ENCODE results near the gene HOGA1.
A peak's percentile ranks its signal among the peaks of the same experiment; 100 is the strongest.
"Not testable (repeated sequence)": the region's sequence is repeated elsewhere in the genome, so short reads cannot be mapped to it uniquely, and the experiment has no call there.

Gene HOGA1

GRCh38 chr10:97649405-97649750 is 65.2 kb downstream of the HOGA1 start:
- DNase-seq (ENCODE audit: low spot score) = not testable (repeated sequence)

- no peak for DNase-seq (ENCODE audit: low spot score)
These were observed 66.5 kb downstream of the HOGA1 start for GRCh38 chr10:97650726-97651125.

- DNase-seq (ENCODE audit: low spot score) = peak; percentile 39
These were observed 67.6 kb downstream of the HOGA1 start for GRCh38 chr10:97651773-97652172.

GRCh38 chr10:97656777-97657176 is 72.6 kb downstream of the HOGA1 start:
- no peak for DNase-seq (ENCODE audit: low spot score)

GRCh38 chr10:97659589-97659988 is 75.4 kb downstream of the HOGA1 start:
- no peak for DNase-seq (ENCODE audit: low spot score)
